ENCODE data around the gene P4HA2.

Gene P4HA2

DNA sequence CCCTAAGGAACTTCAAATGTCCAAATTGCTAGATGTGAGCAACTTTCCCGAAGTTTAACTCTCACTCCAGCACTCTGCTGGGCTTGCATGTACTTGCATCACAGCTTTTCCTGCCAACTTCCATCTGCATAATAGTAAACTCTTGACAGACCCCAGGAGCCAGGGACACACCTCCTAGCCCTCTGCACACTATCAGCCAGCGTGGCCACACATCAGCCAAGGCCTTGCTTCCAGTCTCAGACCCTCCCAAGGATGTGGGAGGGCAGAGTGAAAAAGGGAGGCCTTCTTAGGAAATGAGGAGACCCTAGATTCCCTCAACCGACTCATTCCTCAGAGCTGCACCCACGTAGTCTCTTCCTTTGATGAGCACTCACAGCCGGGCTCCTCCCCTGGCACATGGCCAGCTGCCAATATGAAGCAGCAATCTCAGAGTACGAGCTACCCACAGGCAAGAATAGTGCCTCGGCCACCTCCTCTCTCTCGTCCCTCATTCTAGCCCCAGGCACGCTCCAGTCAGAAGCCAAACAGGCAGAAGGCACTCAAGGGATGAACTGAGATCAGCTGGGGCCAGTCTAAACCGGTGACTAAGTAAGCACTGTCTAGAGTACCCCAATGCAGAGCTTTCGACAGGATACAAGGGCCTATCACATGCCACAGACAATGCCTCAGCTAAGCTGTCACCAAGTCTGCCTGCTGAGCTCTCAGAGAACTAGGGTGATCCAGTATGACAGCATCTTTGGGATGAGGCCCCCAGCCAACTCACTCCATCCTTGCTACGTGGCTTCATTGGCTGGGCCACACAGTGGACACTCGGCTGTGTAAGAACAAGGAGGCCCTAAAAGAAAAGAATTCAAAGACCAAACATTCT is 2.3 kb downstream of the P4HA2 start:
- TF ChIP-seq ISL1 (CRISPR knock-in tag; IDR thresholded peaks at IDR 0.05) (no peak), ARNTL (CRISPR knock-in tag; IDR thresholded peaks at IDR 0.05; ENCODE audit: borderline replicate concordance, low read depth) (no peak), PPARA (CRISPR knock-in tag; IDR thresholded peaks at IDR 0.05; ENCODE audit: borderline replicate concordance) (no peak), RARB (CRISPR knock-in tag; IDR thresholded peaks at IDR 0.05) (no peak), OSR1 (CRISPR knock-in tag; IDR thresholded peaks at IDR 0.05) (no peak), TOX (CRISPR knock-in tag; IDR thresholded peaks at IDR 0.05; ENCODE audit: borderline replicate concordance) (no peak), ZC3H10 (CRISPR knock-in tag; IDR thresholded peaks at IDR 0.05) (no peak), TCF4 (CRISPR knock-in tag; IDR thresholded peaks at IDR 0.05; ENCODE audit: borderline replicate concordance) (no peak), GLIS3 (CRISPR knock-in tag; IDR thresholded peaks at IDR 0.05) (no peak), ZFP30 (CRISPR knock-in tag; IDR thresholded peaks at IDR 0.05) (no peak), ESRRG (CRISPR knock-in tag; IDR thresholded peaks at IDR 0.05) (no peak), CSDC2 (CRISPR knock-in tag; IDR thresholded peaks at IDR 0.05) (no peak), BACH2 (CRISPR knock-in tag; IDR thresholded peaks at IDR 0.05; ENCODE audit: borderline replicate concordance) (no peak), ZNF565 (CRISPR knock-in tag; conservative IDR thresholded peaks at IDR 0.05; ENCODE audit: low read depth) (no peak), ZNF8 (CRISPR knock-in tag; IDR thresholded peaks at IDR 0.05) (no peak), ZNF70 (CRISPR knock-in tag; IDR thresholded peaks at IDR 0.05) (no peak)
- TF ChIP-seq, protein P1, sequence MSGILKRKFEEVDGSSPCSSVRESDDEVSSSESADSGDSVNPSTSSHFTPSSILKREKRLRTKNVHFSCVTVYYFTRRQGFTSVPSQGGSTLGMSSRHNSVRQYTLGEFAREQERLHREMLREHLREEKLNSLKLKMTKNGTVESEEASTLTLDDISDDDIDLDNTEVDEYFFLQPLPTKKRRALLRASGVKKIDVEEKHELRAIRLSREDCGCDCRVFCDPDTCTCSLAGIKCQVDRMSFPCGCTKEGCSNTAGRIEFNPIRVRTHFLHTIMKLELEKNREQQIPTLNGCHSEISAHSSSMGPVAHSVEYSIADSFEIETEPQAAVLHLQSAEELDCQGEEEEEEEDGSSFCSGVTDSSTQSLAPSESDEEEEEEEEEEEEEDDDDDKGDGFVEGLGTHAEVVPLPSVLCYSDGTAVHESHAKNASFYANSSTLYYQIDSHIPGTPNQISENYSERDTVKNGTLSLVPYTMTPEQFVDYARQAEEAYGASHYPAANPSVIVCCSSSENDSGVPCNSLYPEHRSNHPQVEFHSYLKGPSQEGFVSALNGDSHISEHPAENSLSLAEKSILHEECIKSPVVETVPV (CRISPR knock-in tag; IDR thresholded peaks at IDR 0.05), result no peak
- TF ChIP-seq, protein P2, sequence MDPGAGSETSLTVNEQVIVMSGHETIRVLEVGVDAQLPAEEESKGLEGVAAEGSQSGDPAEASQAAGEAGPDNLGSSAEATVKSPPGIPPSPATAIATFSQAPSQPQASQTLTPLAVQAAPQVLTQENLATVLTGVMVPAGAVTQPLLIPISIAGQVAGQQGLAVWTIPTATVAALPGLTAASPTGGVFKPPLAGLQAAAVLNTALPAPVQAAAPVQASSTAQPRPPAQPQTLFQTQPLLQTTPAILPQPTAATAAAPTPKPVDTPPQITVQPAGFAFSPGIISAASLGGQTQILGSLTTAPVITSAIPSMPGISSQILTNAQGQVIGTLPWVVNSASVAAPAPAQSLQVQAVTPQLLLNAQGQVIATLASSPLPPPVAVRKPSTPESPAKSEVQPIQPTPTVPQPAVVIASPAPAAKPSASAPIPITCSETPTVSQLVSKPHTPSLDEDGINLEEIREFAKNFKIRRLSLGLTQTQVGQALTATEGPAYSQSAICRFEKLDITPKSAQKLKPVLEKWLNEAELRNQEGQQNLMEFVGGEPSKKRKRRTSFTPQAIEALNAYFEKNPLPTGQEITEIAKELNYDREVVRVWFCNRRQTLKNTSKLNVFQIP (CRISPR knock-in tag; IDR thresholded peaks at IDR 0.05; ENCODE audit: borderline replicate concordance, low read depth), result no peak
- TF ChIP-seq, protein P3, sequence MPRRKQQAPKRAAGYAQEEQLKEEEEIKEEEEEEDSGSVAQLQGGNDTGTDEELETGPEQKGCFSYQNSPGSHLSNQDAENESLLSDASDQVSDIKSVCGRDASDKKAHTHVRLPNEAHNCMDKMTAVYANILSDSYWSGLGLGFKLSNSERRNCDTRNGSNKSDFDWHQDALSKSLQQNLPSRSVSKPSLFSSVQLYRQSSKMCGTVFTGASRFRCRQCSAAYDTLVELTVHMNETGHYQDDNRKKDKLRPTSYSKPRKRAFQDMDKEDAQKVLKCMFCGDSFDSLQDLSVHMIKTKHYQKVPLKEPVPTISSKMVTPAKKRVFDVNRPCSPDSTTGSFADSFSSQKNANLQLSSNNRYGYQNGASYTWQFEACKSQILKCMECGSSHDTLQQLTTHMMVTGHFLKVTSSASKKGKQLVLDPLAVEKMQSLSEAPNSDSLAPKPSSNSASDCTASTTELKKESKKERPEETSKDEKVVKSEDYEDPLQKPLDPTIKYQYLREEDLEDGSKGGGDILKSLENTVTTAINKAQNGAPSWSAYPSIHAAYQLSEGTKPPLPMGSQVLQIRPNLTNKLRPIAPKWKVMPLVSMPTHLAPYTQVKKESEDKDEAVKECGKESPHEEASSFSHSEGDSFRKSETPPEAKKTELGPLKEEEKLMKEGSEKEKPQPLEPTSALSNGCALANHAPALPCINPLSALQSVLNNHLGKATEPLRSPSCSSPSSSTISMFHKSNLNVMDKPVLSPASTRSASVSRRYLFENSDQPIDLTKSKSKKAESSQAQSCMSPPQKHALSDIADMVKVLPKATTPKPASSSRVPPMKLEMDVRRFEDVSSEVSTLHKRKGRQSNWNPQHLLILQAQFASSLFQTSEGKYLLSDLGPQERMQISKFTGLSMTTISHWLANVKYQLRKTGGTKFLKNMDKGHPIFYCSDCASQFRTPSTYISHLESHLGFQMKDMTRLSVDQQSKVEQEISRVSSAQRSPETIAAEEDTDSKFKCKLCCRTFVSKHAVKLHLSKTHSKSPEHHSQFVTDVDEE (CRISPR knock-in tag; IDR thresholded peaks at IDR 0.05), result no peak
- TF ChIP-seq, protein P4, sequence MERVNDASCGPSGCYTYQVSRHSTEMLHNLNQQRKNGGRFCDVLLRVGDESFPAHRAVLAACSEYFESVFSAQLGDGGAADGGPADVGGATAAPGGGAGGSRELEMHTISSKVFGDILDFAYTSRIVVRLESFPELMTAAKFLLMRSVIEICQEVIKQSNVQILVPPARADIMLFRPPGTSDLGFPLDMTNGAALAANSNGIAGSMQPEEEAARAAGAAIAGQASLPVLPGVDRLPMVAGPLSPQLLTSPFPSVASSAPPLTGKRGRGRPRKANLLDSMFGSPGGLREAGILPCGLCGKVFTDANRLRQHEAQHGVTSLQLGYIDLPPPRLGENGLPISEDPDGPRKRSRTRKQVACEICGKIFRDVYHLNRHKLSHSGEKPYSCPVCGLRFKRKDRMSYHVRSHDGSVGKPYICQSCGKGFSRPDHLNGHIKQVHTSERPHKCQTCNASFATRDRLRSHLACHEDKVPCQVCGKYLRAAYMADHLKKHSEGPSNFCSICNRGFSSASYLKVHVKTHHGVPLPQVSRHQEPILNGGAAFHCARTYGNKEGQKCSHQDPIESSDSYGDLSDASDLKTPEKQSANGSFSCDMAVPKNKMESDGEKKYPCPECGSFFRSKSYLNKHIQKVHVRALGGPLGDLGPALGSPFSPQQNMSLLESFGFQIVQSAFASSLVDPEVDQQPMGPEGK (CRISPR knock-in tag; IDR thresholded peaks at IDR 0.05; ENCODE audit: borderline replicate concordance), result no peak
- peak; percentile 11 for ATAC-seq

DNA sequence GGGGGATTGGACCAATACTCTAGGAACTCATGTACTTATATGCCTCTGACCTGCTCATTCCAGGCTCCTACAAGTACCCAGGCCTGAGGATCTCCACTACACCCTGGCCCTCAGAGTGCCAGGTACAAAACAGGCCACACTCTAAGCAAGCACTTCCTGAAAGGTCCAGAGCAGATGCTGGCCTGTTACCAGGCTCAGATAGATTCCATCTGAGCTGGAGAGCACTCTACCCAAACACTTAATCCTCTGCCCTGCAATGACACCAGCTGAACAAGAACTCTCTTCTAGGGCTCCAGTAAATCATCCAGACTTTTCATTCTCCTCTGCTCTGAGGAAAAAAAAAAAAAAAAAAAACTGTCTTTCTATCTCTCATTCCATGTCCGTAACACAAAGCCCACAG is 2.9 kb downstream of the P4HA2 start:
- TF ChIP-seq ZNF8 (CRISPR knock-in tag; IDR thresholded peaks at IDR 0.05) (no peak), ZNF70 (CRISPR knock-in tag; IDR thresholded peaks at IDR 0.05) (no peak), OSR1 (CRISPR knock-in tag; IDR thresholded peaks at IDR 0.05) (no peak), PPARA (CRISPR knock-in tag; IDR thresholded peaks at IDR 0.05; ENCODE audit: borderline replicate concordance) (no peak), ESRRG (CRISPR knock-in tag; IDR thresholded peaks at IDR 0.05) (no peak), ZFP3 (CRISPR knock-in tag; IDR thresholded peaks at IDR 0.05) (no peak), ISL1 (CRISPR knock-in tag; IDR thresholded peaks at IDR 0.05) (no peak), TCF4 (CRISPR knock-in tag; IDR thresholded peaks at IDR 0.05; ENCODE audit: borderline replicate concordance) (no peak), RARB (CRISPR knock-in tag; IDR thresholded peaks at IDR 0.05) (no peak), BACH2 (CRISPR knock-in tag; IDR thresholded peaks at IDR 0.05; ENCODE audit: borderline replicate concordance) (no peak)
- TF ChIP-seq, protein P2 (CRISPR knock-in tag; IDR thresholded peaks at IDR 0.05; ENCODE audit: borderline replicate concordance, low read depth), result no peak
- TF ChIP-seq, protein P3 (CRISPR knock-in tag; IDR thresholded peaks at IDR 0.05), result no peak
- TF ChIP-seq, protein P1 (CRISPR knock-in tag; IDR thresholded peaks at IDR 0.05), result no peak
- TF ChIP-seq, protein P5, sequence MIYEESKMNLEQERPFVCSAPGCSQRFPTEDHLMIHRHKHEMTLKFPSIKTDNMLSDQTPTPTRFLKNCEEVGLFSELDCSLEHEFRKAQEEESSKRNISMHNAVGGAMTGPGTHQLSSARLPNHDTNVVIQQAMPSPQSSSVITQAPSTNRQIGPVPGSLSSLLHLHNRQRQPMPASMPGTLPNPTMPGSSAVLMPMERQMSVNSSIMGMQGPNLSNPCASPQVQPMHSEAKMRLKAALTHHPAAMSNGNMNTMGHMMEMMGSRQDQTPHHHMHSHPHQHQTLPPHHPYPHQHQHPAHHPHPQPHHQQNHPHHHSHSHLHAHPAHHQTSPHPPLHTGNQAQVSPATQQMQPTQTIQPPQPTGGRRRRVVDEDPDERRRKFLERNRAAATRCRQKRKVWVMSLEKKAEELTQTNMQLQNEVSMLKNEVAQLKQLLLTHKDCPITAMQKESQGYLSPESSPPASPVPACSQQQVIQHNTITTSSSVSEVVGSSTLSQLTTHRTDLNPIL (CRISPR knock-in tag; IDR thresholded peaks at IDR 0.05; ENCODE audit: low read depth), result no peak
- ATAC-seq, result no peak

Measured in SK-N-SH treated with all-trans-retinoic acid at 6 μM for 48 hours (cell line).